Measurements from ENCODE around the gene MAP4K3. TPM values are rescaled to one million over a fixed set of nuclear protein-coding genes. Genes with fewer than 3 reads are reported as not detected.

The MAP4K3 gene
- total and polyA plus RNA-seq, 2 of the 8 experiments (the other 6 are each of a cell fraction or from before 2014, with no cell fraction given), result 11.4 to 63.0 TPM

DNA sequence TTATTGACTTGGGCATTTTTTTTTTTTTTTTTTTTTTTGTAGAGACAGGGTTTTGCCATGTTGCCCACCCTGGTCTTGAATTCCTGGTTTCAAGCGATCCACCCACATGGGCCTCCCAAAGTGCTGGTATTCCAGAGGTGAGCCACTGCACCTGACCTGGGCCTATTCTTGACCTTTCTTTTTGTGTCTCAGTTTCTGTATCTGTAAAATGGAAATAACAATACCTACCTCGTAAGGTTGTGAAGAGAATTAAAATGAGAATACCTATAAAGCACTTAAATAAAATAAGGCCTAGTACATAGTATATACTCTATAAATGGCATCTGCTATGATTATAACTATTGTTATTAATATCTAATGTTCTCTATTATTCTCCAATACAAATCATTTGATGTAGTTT is 15.7 kb downstream of the MAP4K3 start:
- H3K27me3 ChIP-seq (replicated peaks in 1 of 4; ENCODE audit: control insufficient read depth in 3 of 4, extremely low read depth in 1 of 4, insufficient read depth in 3 of 4, low read length in 3 of 4), result no peaks in the 10 kb centered on the region
- H4K91ac ChIP-seq (replicated peaks; ENCODE audit: insufficient read length, low read length), result no peak overlapping the region
- no peak overlapping the region for H3K18ac ChIP-seq (ENCODE audit: extremely low read depth, low read length)
- H4K5ac ChIP-seq (ENCODE audit: insufficient read length, low read depth, low read length), result no peak overlapping the region
- no peak overlapping the region for H3K4me3 ChIP-seq (ENCODE audit: extremely low read depth in 1 of 4, insufficient read depth in 2 of 4, low read depth in 3 of 4, low read length in 4 of 4)
- no peaks in the 10 kb centered on the region for H4K20me1 ChIP-seq (replicated peaks in 1 of 2; ENCODE audit: control insufficient read depth in 1 of 2, insufficient read depth in 2 of 2, low read length in 2 of 2)
- no peak overlapping the region for H3K23ac ChIP-seq (ENCODE audit: insufficient read length)
- no peak overlapping the region for H2AFZ ChIP-seq (ENCODE audit: low read length)
- H3K14ac ChIP-seq (ENCODE audit: insufficient read length), result no peak overlapping the region
- H3K4me2 ChIP-seq (ENCODE audit: insufficient read depth in 1 of 2, low read depth in 2 of 2, low read length in 2 of 2), result no peak overlapping the region
- H3K36me3 ChIP-seq (ENCODE audit: control insufficient read depth in 2 of 4, insufficient read depth in 4 of 4, low read length in 3 of 4), result no peaks in the 10 kb centered on the region
- no peak overlapping the region for H2AK5ac ChIP-seq (ENCODE audit: low read depth, low read length)
- H3K9me3 ChIP-seq (ENCODE audit: insufficient read depth in 2 of 2, low read depth in 1 of 2, low read length in 1 of 2), result no peaks in the 10 kb centered on the region
- no peak overlapping the region for H2BK12ac ChIP-seq (ENCODE audit: low read depth, low read length)
- H3K4ac ChIP-seq (replicated peaks; ENCODE audit: insufficient read length, low read depth, low read length), result no peak overlapping the region
- H3K9ac ChIP-seq (replicated peaks in 1 of 4; ENCODE audit: extremely low read depth in 1 of 4, low read depth in 3 of 4, low read length in 3 of 4), result no peak overlapping the region
- ChIA-PET CTCF (ENCODE audit: partially characterized antibody) (interaction anchor here (1.5 kb wide), 1 partner anchor 22 kb away, joined by 3 read pairs; no protein-coding TSS in a partner anchor), POLR2A (ENCODE audit: partially characterized antibody) (interaction anchor here (0.8 kb wide), 1 partner anchor 125 kb away, joined by 3 read pairs; no protein-coding TSS in a partner anchor)
- H2BK120ac ChIP-seq (replicated peaks; ENCODE audit: low read depth, low read length), result no peak overlapping the region
- H2BK15ac ChIP-seq (ENCODE audit: low read length), result no peak overlapping the region
- no peak for DNase-seq (ENCODE audit: low read depth in 1 of 2, low spot score in 2 of 2)
- WGBS, 2 experiments (ENCODE audit: extremely low coverage in 1 of 2, insufficient coverage in 1 of 2, insufficient read length in 1 of 2, insufficient replicate concordance in 2 of 2, low coverage in 1 of 2, low lambda C conversion rate in 2 of 2, missing lambda C conversion rate in 1 of 2), result 86% methylated on average over 2 of the region's 2 CpGs; no CpG with 5 or more reads in 1 of the 2 experiments
- no peaks in the 10 kb centered on the region; the same call in 1 of the 2 replicates for H3K79me1 ChIP-seq (ENCODE audit: low read depth, low read length)
- peaks cover 2% of the 10 kb centered on the region; the same call in 1 of the 2 replicates for H3K23me2 ChIP-seq (ENCODE audit: low read depth, low read length)
- H4K8ac ChIP-seq (ENCODE audit: extremely low read depth, insufficient read depth, low read length), result no peak overlapping the region
- H3K79me2 ChIP-seq (ENCODE audit: control insufficient read depth in 1 of 2, insufficient read depth in 2 of 2, low read length in 2 of 2), result peaks cover 14 to 97% of the 10 kb centered on the region in 2 experiments
- TF ChIP-seq JUN (IDR thresholded peaks at IDR 0.05; ENCODE audit: low read depth, low read length) (no peak), SAP30 (IDR thresholded peaks at IDR 0.05; ENCODE audit: insufficient read depth, insufficient replicate concordance, low read length) (no peak), CBX8 (IDR thresholded peaks at IDR 0.05; ENCODE audit: borderline replicate concordance, low read depth, low read length) (no peak), FOSL1 (IDR thresholded peaks at IDR 0.05; ENCODE audit: insufficient read depth, low read depth, low read length) (no peak), GTF2F1 (IDR thresholded peaks at IDR 0.05; ENCODE audit: borderline replicate concordance, low read depth, low read length) (no peak), CEBPB (IDR thresholded peaks at IDR 0.05; ENCODE audit: low read depth, low read length) (no peak), YY1 (IDR thresholded peaks at IDR 0.05; ENCODE audit: low read depth, low read length) (no peak), RFX5 (IDR thresholded peaks at IDR 0.05; ENCODE audit: borderline replicate concordance, low read depth, low read length) (no peak), ASH2L (IDR thresholded peaks at IDR 0.05; ENCODE audit: low read length) (no peak)
- TF ChIP-seq, protein P1, sequence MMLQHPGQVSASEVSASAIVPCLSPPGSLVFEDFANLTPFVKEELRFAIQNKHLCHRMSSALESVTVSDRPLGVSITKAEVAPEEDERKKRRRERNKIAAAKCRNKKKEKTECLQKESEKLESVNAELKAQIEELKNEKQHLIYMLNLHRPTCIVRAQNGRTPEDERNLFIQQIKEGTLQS (IDR thresholded peaks at IDR 0.05; ENCODE audit: insufficient read depth, low read depth, low read length), result no peak
- TF ChIP-seq, protein P2, sequence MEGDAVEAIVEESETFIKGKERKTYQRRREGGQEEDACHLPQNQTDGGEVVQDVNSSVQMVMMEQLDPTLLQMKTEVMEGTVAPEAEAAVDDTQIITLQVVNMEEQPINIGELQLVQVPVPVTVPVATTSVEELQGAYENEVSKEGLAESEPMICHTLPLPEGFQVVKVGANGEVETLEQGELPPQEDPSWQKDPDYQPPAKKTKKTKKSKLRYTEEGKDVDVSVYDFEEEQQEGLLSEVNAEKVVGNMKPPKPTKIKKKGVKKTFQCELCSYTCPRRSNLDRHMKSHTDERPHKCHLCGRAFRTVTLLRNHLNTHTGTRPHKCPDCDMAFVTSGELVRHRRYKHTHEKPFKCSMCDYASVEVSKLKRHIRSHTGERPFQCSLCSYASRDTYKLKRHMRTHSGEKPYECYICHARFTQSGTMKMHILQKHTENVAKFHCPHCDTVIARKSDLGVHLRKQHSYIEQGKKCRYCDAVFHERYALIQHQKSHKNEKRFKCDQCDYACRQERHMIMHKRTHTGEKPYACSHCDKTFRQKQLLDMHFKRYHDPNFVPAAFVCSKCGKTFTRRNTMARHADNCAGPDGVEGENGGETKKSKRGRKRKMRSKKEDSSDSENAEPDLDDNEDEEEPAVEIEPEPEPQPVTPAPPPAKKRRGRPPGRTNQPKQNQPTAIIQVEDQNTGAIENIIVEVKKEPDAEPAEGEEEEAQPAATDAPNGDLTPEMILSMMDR (IDR thresholded peaks at IDR 0.05; ENCODE audit: control extremely low read depth in 1 of 3, insufficient read depth in 1 of 3, low read depth in 1 of 3, low read length in 3 of 3), result no peak
- H3K27ac ChIP-seq (ENCODE audit: low read depth, low read length), result no peak overlapping the region
- no peak for FAIRE-seq
- H3K4me1 ChIP-seq (replicated peaks in 1 of 4; ENCODE audit: control insufficient read depth in 3 of 4, insufficient read depth in 4 of 4, low read length in 3 of 4), result peaks cover 0 to 9% (median 1%) of the 10 kb centered on the region in 4 experiments; a peak in 5 of 7 replicates
- H2BK20ac ChIP-seq (ENCODE audit: low read length), result no peak overlapping the region
- no peak overlapping the region for H2BK5ac ChIP-seq (ENCODE audit: low read depth, low read length)
- H3K56ac ChIP-seq (replicated peaks; ENCODE audit: insufficient read length, low read depth, low read length), result no peak overlapping the region
